Measurements from ENCODE around the gene DUSP28.

DUSP28 gene

GRCh38 chr2:240569523-240569997, 9.4 kb downstream of the DUSP28 start:
- Mint-ChIP-seq H3K27ac (peak overlapping the region; percentile 89), H3K4me1 (peaks cover 48% of the 10 kb centered on the region), H3K36me3 (peaks cover 30% of the 10 kb centered on the region), H3K9me3 (no peaks in the 10 kb centered on the region), H3K27me3 (no peaks in the 10 kb centered on the region), H3K4me3 (peak overlapping the region; percentile 89)
- CTCF ChIA-PET: interaction anchor here (1.1 to 3.5 kb wide), 3 partner anchors 17 to 103 kb away, joined by 3 to 14 read pairs (median 5); partner anchors contain the start of gene CAPN10
- peak; percentile 33 for DNase-seq

GRCh38 chr2:240569998-240570530, 9.9 kb downstream of the DUSP28 start:
- Mint-ChIP-seq H3K4me1 (peaks cover 43% of the 10 kb centered on the region), H3K27ac (peak overlapping the region; percentile 89), H3K9me3 (no peaks in the 10 kb centered on the region), H3K27me3 (no peaks in the 10 kb centered on the region), H3K4me3 (peak overlapping the region; percentile 89), H3K36me3 (peaks cover 25% of the 10 kb centered on the region)
- CTCF ChIA-PET: interaction anchor here (1.1 to 3.5 kb wide), 2 partner anchors 16 to 103 kb away, joined by 3 to 14 read pairs; partner anchors contain the start of gene CAPN10
- DNase-seq: peak; percentile 20

GRCh38 chr2:240570531-240571313, 10.6 kb downstream of the DUSP28 start:
- H3K27me3 Mint-ChIP-seq: no peaks in the 10 kb centered on the region
- CTCF ChIA-PET: interaction anchor here (3.5 kb wide), 1 partner anchor 15 kb away, joined by 14 read pairs; the partner anchor contains the start of gene CAPN10
- H3K4me3 Mint-ChIP-seq: peak overlapping the region; percentile 89
- peaks cover 22% of the 10 kb centered on the region for H3K36me3 Mint-ChIP-seq
- H3K9me3 Mint-ChIP-seq: no peaks in the 10 kb centered on the region
- peak overlapping the region; percentile 69 for H3K27ac Mint-ChIP-seq
- H3K4me1 Mint-ChIP-seq: peaks cover 36% of the 10 kb centered on the region
- no peak for DNase-seq

GRCh38 chr2:240571314-240571973, 11.3 kb downstream of the DUSP28 start:
- peak overlapping the region; percentile 52 for H3K4me3 Mint-ChIP-seq
- H3K4me1 Mint-ChIP-seq: peaks cover 36% of the 10 kb centered on the region
- DNase-seq: no peak
- H3K27me3 Mint-ChIP-seq: no peaks in the 10 kb centered on the region
- peaks cover 22% of the 10 kb centered on the region for H3K36me3 Mint-ChIP-seq
- H3K9me3 Mint-ChIP-seq: no peaks in the 10 kb centered on the region
- peak overlapping the region; percentile 58 for H3K27ac Mint-ChIP-seq
- CTCF ChIA-PET: interaction anchor here (3.5 kb wide), 1 partner anchor 15 kb away, joined by 14 read pairs; the partner anchor contains the start of gene CAPN10

- Mint-ChIP-seq H3K27me3 (no peaks in the 10 kb centered on the region), H3K27ac (peak overlapping the region; percentile 58), H3K9me3 (no peaks in the 10 kb centered on the region), H3K36me3 (peaks cover 25% of the 10 kb centered on the region), H3K4me1 (peaks cover 34% of the 10 kb centered on the region), H3K4me3 (no peak overlapping the region)
- no peak for DNase-seq
- CTCF ChIA-PET: interaction anchor here (1.1 kb wide), 1 partner anchor 14 kb away, joined by 3 read pairs; the partner anchor contains the start of gene CAPN10
These were observed 12.2 kb downstream of the DUSP28 start for GRCh38 chr2:240572141-240573031.

- Mint-ChIP-seq H3K27ac (no peak overlapping the region), H3K4me3 (no peak overlapping the region), H3K9me3 (no peaks in the 10 kb centered on the region), H3K4me1 (peaks cover 30% of the 10 kb centered on the region), H3K36me3 (peaks cover 28% of the 10 kb centered on the region), H3K27me3 (no peaks in the 10 kb centered on the region)
- DNase-seq: no peak
- CTCF ChIA-PET: interaction anchor here (1.1 kb wide), 1 partner anchor 13 kb away, joined by 3 read pairs; the partner anchor contains the start of gene CAPN10
These were observed 12.9 kb downstream of the DUSP28 start for GRCh38 chr2:240573071-240573515.

GRCh38 chr2:240573516-240574385, 13.6 kb downstream of the DUSP28 start:
- no peaks in the 10 kb centered on the region for H3K9me3 Mint-ChIP-seq
- H3K4me1 Mint-ChIP-seq: peaks cover 33% of the 10 kb centered on the region

GRCh38 chr2:240574386-240575100, 14.4 kb downstream of the DUSP28 start:
- no peaks in the 10 kb centered on the region for H3K9me3 Mint-ChIP-seq
- H3K4me1 Mint-ChIP-seq: peaks cover 37% of the 10 kb centered on the region
- H3K27me3 Mint-ChIP-seq: no peaks in the 10 kb centered on the region
- H3K27ac Mint-ChIP-seq: no peak overlapping the region
- H3K4me3 Mint-ChIP-seq: no peak overlapping the region
- H3K36me3 Mint-ChIP-seq: peaks cover 24% of the 10 kb centered on the region
- CTCF ChIA-PET: no interaction called here
- no peak for DNase-seq

More at GRCh38 chr2:240573516-240574385, 13.6 kb downstream of the DUSP28 start:
- CTCF ChIA-PET: interaction anchor here (1.1 kb wide), 1 partner anchor 13 kb away, joined by 3 read pairs; the partner anchor contains the start of gene CAPN10
- no peak for DNase-seq
- Mint-ChIP-seq H3K27me3 (no peaks in the 10 kb centered on the region), H3K4me3 (no peak overlapping the region), H3K36me3 (peaks cover 28% of the 10 kb centered on the region), H3K27ac (no peak overlapping the region)

- H3K4me3 Mint-ChIP-seq: no peak overlapping the region
- no peak overlapping the region for H3K27ac Mint-ChIP-seq
- no peak for DNase-seq
- CTCF ChIA-PET: no interaction called here
- peaks cover 37% of the 10 kb centered on the region for H3K4me1 Mint-ChIP-seq
- no peaks in the 10 kb centered on the region for H3K27me3 Mint-ChIP-seq
- peaks cover 26% of the 10 kb centered on the region for H3K36me3 Mint-ChIP-seq
- H3K9me3 Mint-ChIP-seq: no peaks in the 10 kb centered on the region
These were observed 15.2 kb downstream of the DUSP28 start for GRCh38 chr2:240575101-240575965.

- DNase-seq: no peak
- H3K36me3 Mint-ChIP-seq: peaks cover 26% of the 10 kb centered on the region
- H3K9me3 Mint-ChIP-seq: no peaks in the 10 kb centered on the region
- no peak overlapping the region for H3K27ac Mint-ChIP-seq
- H3K4me1 Mint-ChIP-seq: peaks cover 31% of the 10 kb centered on the region
- H3K27me3 Mint-ChIP-seq: no peaks in the 10 kb centered on the region
- CTCF ChIA-PET: no interaction called here
- no peak overlapping the region for H3K4me3 Mint-ChIP-seq
These were observed 15.9 kb downstream of the DUSP28 start for GRCh38 chr2:240576036-240576435.

- Mint-ChIP-seq H3K4me1 (peaks cover 26% of the 10 kb centered on the region), H3K27me3 (no peaks in the 10 kb centered on the region), H3K27ac (no peak overlapping the region), H3K36me3 (peaks cover 23% of the 10 kb centered on the region), H3K4me3 (no peak overlapping the region), H3K9me3 (no peaks in the 10 kb centered on the region)
- DNase-seq: no peak
- CTCF ChIA-PET: no interaction called here
These were observed 16.5 kb downstream of the DUSP28 start for GRCh38 chr2:240576436-240577205.
